SH-SY5Y (cell line): ENCODE data around the gene SOX13.

Experiments
- GATA2 ChIP-seq: IDR thresholded peaks from 2 replicates; pipeline ENCODE4 v1.6.1; 2011; ENCODE audit warnings: mild to moderate bottlenecking, low read depth, low read length
- GATA3 ChIP-seq: IDR thresholded peaks from 2 replicates; pipeline ENCODE4 v1.6.1; 2011; ENCODE audit warnings: low read depth, mild to moderate bottlenecking, low read length, moderate library complexity

GRCh38 chr1:204027446-204027845, 45.5 kb upstream of the SOX13 start:
- TF ChIP-seq GATA2 (no peak), GATA3 (no peak)
